Kidney epithelial cell (primary cell): Measurements from ENCODE around the gene GNG4. TPM values are rescaled to one million over a fixed set of nuclear protein-coding genes. Genes with fewer than 3 reads are reported as not detected.

ENCODE experiments used
- DNase-seq: peaks from one replicate; pipeline ENCODE4 v3.0.0-alpha.2; 2010; ENCODE audit warnings: low read depth
- H3K27me3 ChIP-seq: 2 replicates; pipeline ENCODE4 v1.6.0; 2011; ENCODE audit warnings: low read length; ENCODE audit not compliant: control insufficient read depth, insufficient read depth
- H3K36me3 ChIP-seq: 2 replicates; pipeline ENCODE4 v1.5.1; 2011; ENCODE audit warnings: low read length; ENCODE audit not compliant: control insufficient read depth, insufficient read depth
- H3K4me3 ChIP-seq: 2 replicates; pipeline ENCODE4 v1.5.1; 2011; ENCODE audit warnings: low read depth, mild to moderate bottlenecking, control low read depth, low read length
- total RNA-seq: library from RNA; depleted of rRNA; stranded (reverse); fragments of >200 nt; gene quantifications from 2 replicates; pipeline ENCODE4 v1.2.3, GENCODE V29; 2015
- TF ChIP-seq, protein P1 (sequence below): IDR thresholded peaks from 2 replicates; pipeline ENCODE4 v1.5.1; 2011; ENCODE audit warnings: mild to moderate bottlenecking, moderate library complexity, low read length, control low read depth, inconsistent platforms; ENCODE audit not compliant: insufficient read depth, poor library complexity, severe bottlenecking

The GNG4 gene
- total RNA-seq, 1 donor from 2014 or later = 0.54 TPM

DNA sequence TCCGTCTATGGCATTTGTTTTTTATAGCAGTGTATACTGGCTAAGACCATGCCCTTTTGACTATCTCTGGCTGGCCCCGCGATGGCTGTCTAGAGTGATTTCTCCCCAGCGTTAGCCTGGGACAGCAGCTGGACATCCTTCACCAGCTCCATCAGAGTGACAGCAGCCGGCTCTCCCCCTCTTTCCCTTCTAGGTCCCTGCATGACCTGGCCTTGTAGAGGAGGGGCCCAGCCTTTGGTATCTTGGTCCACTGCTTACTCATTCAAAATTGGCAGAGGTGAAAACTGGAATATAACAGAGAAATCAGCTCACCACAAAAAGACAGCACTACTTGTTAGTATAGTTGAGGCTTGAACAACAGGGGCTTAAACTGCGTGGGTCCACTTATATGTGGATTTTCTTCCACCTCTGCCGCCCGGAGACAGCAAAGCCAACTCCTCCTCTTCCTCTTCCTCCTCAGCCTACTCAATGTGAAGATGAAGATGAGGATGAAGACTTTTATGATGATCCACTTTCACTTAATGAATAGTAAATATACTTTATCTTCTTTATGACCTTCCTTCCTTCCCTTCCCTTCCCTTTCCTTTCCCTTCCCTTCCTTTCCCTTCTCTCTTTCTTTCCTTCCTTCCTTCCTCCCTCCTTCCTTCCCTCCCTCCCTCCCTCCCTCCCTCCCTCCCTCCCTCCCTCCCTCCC is 116.0 kb downstream of the GNG4 start:
- H3K36me3 ChIP-seq = no peaks in the 10 kb centered on the region
- TF ChIP-seq, protein P1, sequence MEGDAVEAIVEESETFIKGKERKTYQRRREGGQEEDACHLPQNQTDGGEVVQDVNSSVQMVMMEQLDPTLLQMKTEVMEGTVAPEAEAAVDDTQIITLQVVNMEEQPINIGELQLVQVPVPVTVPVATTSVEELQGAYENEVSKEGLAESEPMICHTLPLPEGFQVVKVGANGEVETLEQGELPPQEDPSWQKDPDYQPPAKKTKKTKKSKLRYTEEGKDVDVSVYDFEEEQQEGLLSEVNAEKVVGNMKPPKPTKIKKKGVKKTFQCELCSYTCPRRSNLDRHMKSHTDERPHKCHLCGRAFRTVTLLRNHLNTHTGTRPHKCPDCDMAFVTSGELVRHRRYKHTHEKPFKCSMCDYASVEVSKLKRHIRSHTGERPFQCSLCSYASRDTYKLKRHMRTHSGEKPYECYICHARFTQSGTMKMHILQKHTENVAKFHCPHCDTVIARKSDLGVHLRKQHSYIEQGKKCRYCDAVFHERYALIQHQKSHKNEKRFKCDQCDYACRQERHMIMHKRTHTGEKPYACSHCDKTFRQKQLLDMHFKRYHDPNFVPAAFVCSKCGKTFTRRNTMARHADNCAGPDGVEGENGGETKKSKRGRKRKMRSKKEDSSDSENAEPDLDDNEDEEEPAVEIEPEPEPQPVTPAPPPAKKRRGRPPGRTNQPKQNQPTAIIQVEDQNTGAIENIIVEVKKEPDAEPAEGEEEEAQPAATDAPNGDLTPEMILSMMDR = no peak
- H3K27me3 ChIP-seq = no peaks in the 10 kb centered on the region
- H3K4me3 ChIP-seq = no peak overlapping the region
- DNase-seq = no peak

DNA sequence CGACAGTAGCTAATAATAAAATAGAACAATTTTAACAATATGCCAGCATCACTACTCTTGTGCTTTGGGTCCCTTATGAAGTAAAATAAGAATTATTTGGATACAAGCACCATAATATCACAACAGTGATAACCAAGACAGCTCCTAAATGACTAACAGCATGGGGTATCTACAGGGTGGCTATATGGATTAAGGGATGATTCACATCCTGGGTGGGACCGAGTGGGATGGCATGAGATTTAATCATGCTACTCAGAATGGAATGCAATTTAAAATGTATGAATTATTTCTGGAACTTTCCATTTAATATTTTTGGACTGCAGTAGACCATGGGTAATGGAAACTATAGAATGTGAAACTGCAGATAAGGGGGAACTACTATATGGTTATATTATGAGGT is 117.2 kb downstream of the GNG4 start:
- H3K27me3 ChIP-seq = no peaks in the 10 kb centered on the region
- H3K4me3 ChIP-seq = no peak overlapping the region
- no peak for DNase-seq
- TF ChIP-seq, protein P1 = no peak
- no peaks in the 10 kb centered on the region for H3K36me3 ChIP-seq

DNA sequence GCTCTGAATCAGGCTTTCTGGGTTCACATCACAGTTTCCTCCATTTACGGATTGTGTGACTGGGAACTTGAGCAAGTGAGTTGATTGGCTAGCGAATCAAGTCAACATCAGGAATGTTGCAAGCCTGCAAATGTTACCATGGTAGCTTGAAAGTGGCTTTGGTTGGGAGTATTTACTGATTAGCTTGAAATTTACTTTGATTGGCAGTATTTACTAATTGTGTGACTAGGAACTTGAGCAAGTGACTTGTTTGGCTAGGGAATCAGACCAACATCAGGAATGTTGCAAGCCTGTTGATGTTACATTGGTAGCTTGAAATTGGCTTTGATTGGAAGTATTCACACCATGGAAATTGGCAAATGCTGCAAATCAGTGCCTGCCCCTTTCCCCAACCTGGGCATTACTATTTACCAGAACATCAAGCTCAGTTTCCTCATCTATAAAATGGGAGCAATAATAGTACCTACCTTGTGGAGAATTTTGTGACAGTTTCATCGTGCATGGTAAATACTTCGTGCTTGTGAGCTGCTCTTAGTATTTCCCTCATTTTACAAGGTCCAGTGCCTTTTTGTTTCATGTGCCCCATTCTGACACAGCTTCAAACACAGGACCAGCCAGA is 122.3 kb downstream of the GNG4 start:
- Histone ChIP-seq H3K27me3 (no peaks in the 10 kb centered on the region), H3K4me3 (no peak overlapping the region), H3K36me3 (no peaks in the 10 kb centered on the region)
- no peak for DNase-seq
- TF ChIP-seq, protein P1 = no peak

DNA sequence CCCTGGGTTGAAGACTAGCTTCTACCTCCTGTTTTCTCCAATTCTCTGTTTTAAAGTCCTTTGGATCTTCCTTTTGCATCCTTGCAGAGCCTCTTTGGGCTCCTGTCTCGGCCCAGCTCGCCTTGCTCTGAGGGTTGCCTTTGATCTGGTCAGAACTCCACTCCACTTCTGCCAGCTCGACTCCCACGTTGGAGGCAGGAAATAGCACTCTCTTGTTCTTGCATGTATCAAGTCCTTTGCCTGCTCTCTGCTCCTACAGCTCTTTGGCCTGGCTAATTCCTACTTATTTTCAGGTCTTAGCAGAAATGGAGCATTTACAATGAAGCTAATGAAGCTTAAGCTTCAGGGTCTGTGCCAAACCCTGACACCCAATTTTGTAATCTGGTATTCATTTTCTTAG is 124.3 kb downstream of the GNG4 start:
- H3K4me3 ChIP-seq = no peak overlapping the region
- TF ChIP-seq, protein P1 = no peak

DNA sequence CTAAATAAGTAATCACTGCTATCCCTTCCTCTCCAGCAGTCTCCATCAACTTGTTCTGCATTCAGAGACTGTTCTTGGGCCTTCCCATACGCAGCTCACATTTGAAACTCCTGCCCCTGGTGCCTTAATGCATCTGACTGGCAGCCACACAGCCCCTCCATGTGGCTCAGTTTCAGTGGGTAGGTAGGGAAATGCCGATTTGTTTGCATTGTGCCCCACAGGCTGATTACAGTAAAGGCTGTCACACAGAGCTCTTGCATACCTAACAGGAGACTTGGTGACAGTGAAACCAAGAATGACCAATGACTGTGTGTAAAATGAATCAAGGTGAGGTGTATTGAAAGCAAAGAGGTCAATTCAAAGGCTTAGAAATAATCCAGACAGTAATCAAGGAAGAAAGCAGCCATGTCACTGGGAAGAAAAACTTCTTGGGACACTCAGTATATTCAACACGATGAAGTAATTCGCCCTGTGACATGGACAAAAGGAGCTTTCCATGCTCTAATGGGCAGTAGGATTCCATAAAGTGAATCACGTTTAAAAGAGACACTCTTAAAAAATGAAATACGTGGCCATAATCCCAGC is 132.6 kb downstream of the GNG4 start:
- no peak overlapping the region for H3K4me3 ChIP-seq
- DNase-seq = no peak

More for the DNA sequence above, 124.3 kb downstream of the GNG4 start:
- no peaks in the 10 kb centered on the region for H3K27me3 ChIP-seq
- no peaks in the 10 kb centered on the region for H3K36me3 ChIP-seq
- no peak for DNase-seq

More for the DNA sequence above, 132.6 kb downstream of the GNG4 start:
- TF ChIP-seq, protein P1 = no peak
- Histone ChIP-seq H3K36me3 (no peaks in the 10 kb centered on the region), H3K27me3 (no peaks in the 10 kb centered on the region)
